ENCODE results near the gene DOK4. TPM values are rescaled to one million over a fixed set of nuclear protein-coding genes. Genes with fewer than 3 reads are reported as not detected.
A peak's percentile ranks its signal among the peaks of the same experiment; 100 is the strongest.

Gene DOK4
- total RNA-seq, 1 experiment from 2014 or later, result 4.9 TPM

GRCh38 chr16:57527610-57528360, 41.5 kb upstream of the DOK4 start:
- H3K79me2 ChIP-seq (ENCODE audit: low read length), result no peaks in the 10 kb centered on the region
- POLR2A ChIA-PET (ENCODE audit: unreplicated experiment), result no interaction called here
- TSS peak; percentile 21 for BruUV-seq (replicated peaks)

GRCh38 chr16:57527027-57527426, 40.7 kb upstream of the DOK4 start:
- no peak for TF ChIP-seq CTCF (conservative IDR thresholded peaks at IDR 0.05; ENCODE audit: low read depth, low read length)
- no peak for TF ChIP-seq EZH2phosphoT487 (IDR thresholded peaks at IDR 0.05; ENCODE audit: borderline replicate concordance, low read length)
- no peak for TF ChIP-seq EZH2 (IDR thresholded peaks at IDR 0.05; ENCODE audit: low read length, unreplicated experiment)
- ATAC-seq (no peak), DNase-seq (no peak)
- H3K4me1 ChIP-seq (ENCODE audit: insufficient read depth, low read length), result peaks cover 12% of the 10 kb centered on the region
- no peaks in the 10 kb centered on the region for H3K27me3 ChIP-seq (ENCODE audit: low read length)
- no peak overlapping the region for H3K27ac ChIP-seq (ENCODE audit: low read length)
- H3K36me3 ChIP-seq (ENCODE audit: low read depth, low read length), result no peaks in the 10 kb centered on the region
- no peaks in the 10 kb centered on the region for H3K9me2 ChIP-seq (replicated peaks; ENCODE audit: low read length)
- intact Hi-C loops (cut with micrococcal nuclease), result no loop called here
- BruUV-seq (replicated peaks), result no TSS peak
- no peak overlapping the region for H3K4me3 ChIP-seq (ENCODE audit: low read length)
- H3K79me2 ChIP-seq (ENCODE audit: low read length), result no peaks in the 10 kb centered on the region
- ChIA-PET POLR2A (ENCODE audit: unreplicated experiment) (no interaction called here), CTCF (no interaction called here)
- H4K20me1 ChIP-seq (ENCODE audit: low read length), result no peaks in the 10 kb centered on the region
- H3K9me3 ChIP-seq (ENCODE audit: low read length), result no peaks in the 10 kb centered on the region
- no peaks in the 10 kb centered on the region for H3F3A ChIP-seq (ENCODE audit: low read length, unreplicated experiment)
- no peak overlapping the region for H3K4me2 ChIP-seq (ENCODE audit: low read length)
- H2AFZ ChIP-seq (ENCODE audit: low read length), result no peak overlapping the region
- H3K9ac ChIP-seq (ENCODE audit: low read length), result no peak overlapping the region

More at GRCh38 chr16:57527610-57528360, 41.5 kb upstream of the DOK4 start:
- H2AFZ ChIP-seq (ENCODE audit: low read length), result no peak overlapping the region
- no peak for TF ChIP-seq CTCF (conservative IDR thresholded peaks at IDR 0.05; ENCODE audit: low read depth, low read length)
- no peak for TF ChIP-seq EZH2phosphoT487 (IDR thresholded peaks at IDR 0.05; ENCODE audit: borderline replicate concordance, low read length)
- TF ChIP-seq EZH2 (IDR thresholded peaks at IDR 0.05; ENCODE audit: low read length, unreplicated experiment), result no peak
- intact Hi-C loops (cut with micrococcal nuclease), result no loop called here
- no peak for DNase-seq
- no peaks in the 10 kb centered on the region for H4K20me1 ChIP-seq (ENCODE audit: low read length)
- no peak overlapping the region for H3K27ac ChIP-seq (ENCODE audit: low read length)
- H3K36me3 ChIP-seq (ENCODE audit: low read depth, low read length), result no peaks in the 10 kb centered on the region
- H3K4me2 ChIP-seq (ENCODE audit: low read length), result no peak overlapping the region
- peaks cover 12% of the 10 kb centered on the region for H3K4me1 ChIP-seq (ENCODE audit: insufficient read depth, low read length)
- CTCF ChIA-PET, result no interaction called here
- no peak overlapping the region for H3K4me3 ChIP-seq (ENCODE audit: low read length)
- no peaks in the 10 kb centered on the region for H3K9me2 ChIP-seq (replicated peaks; ENCODE audit: low read length)
- ATAC-seq, result no peak
- no peaks in the 10 kb centered on the region for H3K27me3 ChIP-seq (ENCODE audit: low read length)
- H3F3A ChIP-seq (ENCODE audit: low read length, unreplicated experiment), result no peaks in the 10 kb centered on the region
- no peak overlapping the region for H3K9ac ChIP-seq (ENCODE audit: low read length)
- no peaks in the 10 kb centered on the region for H3K9me3 ChIP-seq (ENCODE audit: low read length)

DNA sequence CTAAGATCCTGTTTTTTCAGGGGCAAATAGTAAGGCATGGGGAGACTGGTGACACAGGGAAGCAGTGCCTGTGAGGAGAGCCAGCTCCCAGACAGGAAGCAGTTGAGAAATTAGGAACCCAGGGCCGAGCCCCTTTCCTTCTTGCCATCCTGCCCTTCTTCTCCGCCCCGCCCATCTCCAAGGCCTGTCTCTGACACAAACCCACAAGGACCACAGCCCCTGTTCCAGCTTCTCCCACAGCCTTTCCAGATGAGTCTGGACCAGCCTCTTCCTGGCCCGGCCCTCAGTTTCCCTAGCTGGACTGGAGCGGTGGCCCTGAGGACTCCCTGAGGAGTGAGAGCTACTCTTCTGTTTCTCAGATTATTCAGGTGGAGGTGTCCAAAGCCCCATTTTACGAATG, 40.2 kb upstream of the DOK4 start:
- TF ChIP-seq CTCF (conservative IDR thresholded peaks at IDR 0.05; ENCODE audit: low read depth, low read length), result no peak
- no peak for TF ChIP-seq EZH2phosphoT487 (IDR thresholded peaks at IDR 0.05; ENCODE audit: borderline replicate concordance, low read length)
- TF ChIP-seq EZH2 (IDR thresholded peaks at IDR 0.05; ENCODE audit: low read length, unreplicated experiment), result no peak
- H3K27ac ChIP-seq (ENCODE audit: low read length), result no peak overlapping the region
- no peaks in the 10 kb centered on the region for H4K20me1 ChIP-seq (ENCODE audit: low read length)
- no peaks in the 10 kb centered on the region for H3F3A ChIP-seq (ENCODE audit: low read length, unreplicated experiment)
- ATAC-seq (no peak), DNase-seq (no peak)
- no peaks in the 10 kb centered on the region for H3K79me2 ChIP-seq (ENCODE audit: low read length)
- ChIA-PET CTCF (no interaction called here), POLR2A (ENCODE audit: unreplicated experiment) (no interaction called here)
- no peaks in the 10 kb centered on the region for H3K27me3 ChIP-seq (ENCODE audit: low read length)
- no peak overlapping the region for H3K4me2 ChIP-seq (ENCODE audit: low read length)
- H3K9ac ChIP-seq (ENCODE audit: low read length), result no peak overlapping the region
- peaks cover 12% of the 10 kb centered on the region for H3K4me1 ChIP-seq (ENCODE audit: insufficient read depth, low read length)
- H3K9me2 ChIP-seq (replicated peaks; ENCODE audit: low read length), result no peaks in the 10 kb centered on the region
- intact Hi-C loops (cut with micrococcal nuclease), result no loop called here
- no TSS peak for BruUV-seq (replicated peaks)
- H3K4me3 ChIP-seq (ENCODE audit: low read length), result no peak overlapping the region
- no peaks in the 10 kb centered on the region for H3K36me3 ChIP-seq (ENCODE audit: low read depth, low read length)
- no peak overlapping the region for H2AFZ ChIP-seq (ENCODE audit: low read length)
- H3K9me3 ChIP-seq (ENCODE audit: low read length), result no peaks in the 10 kb centered on the region
